H9 (cell line): ENCODE results near the gene IGFLR1. TPM values are rescaled to one million over a fixed set of nuclear protein-coding genes. Genes with fewer than 3 reads are reported as not detected.

Source experiments
- DNase-seq: peaks from one replicate; pipeline ENCODE4 v3.0.0-alpha.2; 2017
- H2AFZ ChIP-seq: one replicate; pipeline ENCODE4 v1.6.1; 2013; ENCODE audit warnings: mild to moderate bottlenecking, low read length, control low read depth, moderate library complexity
- H2AK5ac ChIP-seq: 2 replicates; pipeline ENCODE4 v1.6.1; 2013; ENCODE audit warnings: low read length, control low read depth, mixed read lengths; ENCODE audit not compliant: insufficient read length
- H2BK120ac ChIP-seq: one replicate; pipeline ENCODE4 v1.6.1; 2013; ENCODE audit warnings: low read depth, mild to moderate bottlenecking, low read length, control low read depth, inconsistent platforms; ENCODE audit not compliant: poor library complexity, severe bottlenecking
- H2BK12ac ChIP-seq: 2 replicates; pipeline ENCODE4 v1.6.1; 2013; ENCODE audit warnings: low read length, control low read depth, mixed read lengths, low read depth; ENCODE audit not compliant: insufficient read length
- H2BK15ac ChIP-seq: 2 replicates; pipeline ENCODE4 v1.6.1; 2013; ENCODE audit warnings: low read depth, low read length, control low read depth
- H2BK20ac ChIP-seq: one replicate; pipeline ENCODE4 v1.6.1; 2013; ENCODE audit warnings: low read depth, mild to moderate bottlenecking, low read length, control low read depth, inconsistent platforms; ENCODE audit not compliant: poor library complexity, severe bottlenecking
- H2BK5ac ChIP-seq: 2 replicates; pipeline ENCODE4 v1.6.1; 2013; ENCODE audit warnings: low read length, control low read depth, mixed read lengths; ENCODE audit not compliant: insufficient read length
- H3K14ac ChIP-seq: 2 replicates; pipeline ENCODE4 v1.6.1; 2013; ENCODE audit warnings: low read length, control low read depth; ENCODE audit not compliant: insufficient read depth
- H3K18ac ChIP-seq: 2 replicates; pipeline ENCODE4 v1.6.1; 2013; ENCODE audit warnings: low read depth, mild to moderate bottlenecking, mixed read lengths, low read length, control low read depth; ENCODE audit not compliant: insufficient read length
- H3K23ac ChIP-seq: 2 replicates; pipeline ENCODE4 v1.6.1; 2013; ENCODE audit warnings: low read length, control low read depth, mixed read lengths, low read depth; ENCODE audit not compliant: insufficient read length
- H3K23me2 ChIP-seq: 2 replicates; pipeline ENCODE4 v1.6.1; 2013; ENCODE audit warnings: low read depth, mild to moderate bottlenecking, mixed read lengths, low read length, control low read depth; ENCODE audit not compliant: insufficient read length, poor library complexity, severe bottlenecking
- H3K27ac ChIP-seq: 2 replicates; pipeline ENCODE4 v1.5.1; 2013; ENCODE audit warnings: low read length, control low read depth, mixed read lengths, low read depth; ENCODE audit not compliant: insufficient read length
- H3K27me3 ChIP-seq: 2 replicates; pipeline ENCODE4 v1.6.1; 2013; ENCODE audit warnings: low read length, control low read depth, inconsistent platforms; ENCODE audit not compliant: insufficient read depth
- H3K4ac ChIP-seq: 2 replicates; pipeline ENCODE4 v1.6.1; 2013; ENCODE audit warnings: low read depth, mild to moderate bottlenecking, control low read depth, inconsistent platforms, low read length, moderate library complexity
- H3K4me1 ChIP-seq: 2 replicates; pipeline ENCODE4 v1.6.1; 2013; ENCODE audit warnings: low read length, control low read depth, inconsistent platforms; ENCODE audit not compliant: insufficient read depth
- H3K4me2 ChIP-seq: 2 replicates; pipeline ENCODE4 v1.6.1; 2013; ENCODE audit warnings: low read length, control low read depth, mixed read lengths; ENCODE audit not compliant: insufficient read length, insufficient read depth
- H3K56ac ChIP-seq: 2 replicates; pipeline ENCODE4 v1.6.1; 2013; ENCODE audit warnings: low read depth, mild to moderate bottlenecking, mixed read lengths, low read length, control low read depth; ENCODE audit not compliant: insufficient read length
- H3K79me1 ChIP-seq: 2 replicates; pipeline ENCODE4 v1.6.1; 2013; ENCODE audit warnings: low read depth, mild to moderate bottlenecking, moderate library complexity, low read length, control low read depth, inconsistent platforms; ENCODE audit not compliant: insufficient read depth, poor library complexity, severe bottlenecking
- H3K79me2 ChIP-seq: 2 replicates; pipeline ENCODE4 v1.6.1; 2013; ENCODE audit warnings: low read length, control low read depth, inconsistent platforms; ENCODE audit not compliant: insufficient read depth
- H3K9ac ChIP-seq: 2 replicates; pipeline ENCODE4 v1.6.1; 2013; ENCODE audit warnings: low read length, control low read depth, mixed read lengths; ENCODE audit not compliant: insufficient read length; ENCODE audit errors: extremely low read depth
- H3K9me3 ChIP-seq: one replicate; pipeline ENCODE4 v1.6.1; 2013; ENCODE audit warnings: low read depth, low read length, inconsistent platforms; ENCODE audit not compliant: control insufficient read depth
- H3T11ph ChIP-seq: one replicate; pipeline ENCODE4 v1.6.1; 2013; ENCODE audit warnings: mild to moderate bottlenecking, low read length, control low read depth, inconsistent platforms
- H4K20me1 ChIP-seq: one replicate; pipeline ENCODE4 v1.6.1; 2013; ENCODE audit not compliant: control insufficient read depth, insufficient read length, insufficient read depth
- H4K5ac ChIP-seq: 2 replicates; pipeline ENCODE4 v1.6.1; 2013; ENCODE audit warnings: low read depth, mild to moderate bottlenecking, mixed read lengths, low read length, control low read depth; ENCODE audit not compliant: insufficient read length
- H4K8ac ChIP-seq: replicated peaks from 2 replicates; pipeline ENCODE4 v1.6.1; 2013; ENCODE audit warnings: low read length, control low read depth, mixed read lengths, low read depth; ENCODE audit not compliant: insufficient read length
- H4K91ac ChIP-seq: 2 replicates; pipeline ENCODE4 v1.6.1; 2013; ENCODE audit warnings: low read depth, mild to moderate bottlenecking, moderate library complexity, mixed read lengths, low read length, control low read depth; ENCODE audit not compliant: insufficient read length
- H3K27ac Mint-ChIP-seq, 3 experiments: 2 replicates in 2 of 3; 3 replicates in 1 of 3; pipeline ENCODE4 v1.8.0; 2020 to 2021; ENCODE audit warnings: mixed read lengths in 3 of 3, mild to moderate bottlenecking in 1 of 3, moderate library complexity in 1 of 3
- H3K27me3 Mint-ChIP-seq: 2 replicates; pipeline ENCODE4 v1.8.0; 2021; ENCODE audit warnings: low read depth, mild to moderate bottlenecking, moderate library complexity, mixed read lengths
- H3K36me3 Mint-ChIP-seq, 3 experiments: 2 replicates in 2 of 3; 3 replicates in 1 of 3; pipeline ENCODE4 v1.8.0; 2020 to 2021; ENCODE audit warnings: low read depth in 3 of 3, mixed read lengths in 3 of 3; ENCODE audit not compliant: insufficient read depth in 1 of 3
- H3K4me1 Mint-ChIP-seq, 2 experiments: 2 replicates each; pipeline ENCODE4 v1.8.0; 2020; ENCODE audit warnings: mixed read lengths in 2 of 2
- H3K4me3 Mint-ChIP-seq, 2 experiments: 2 replicates in 1 of 2; 3 replicates in 1 of 2; pipeline ENCODE4 v1.8.0; 2020 to 2021; ENCODE audit warnings: mild to moderate bottlenecking in 2 of 2, mixed read lengths in 2 of 2, moderate library complexity in 1 of 2
- H3K9me3 Mint-ChIP-seq, 2 experiments: 2 replicates in 1 of 2; 3 replicates in 1 of 2; pipeline ENCODE4 v1.8.0; 2020; ENCODE audit warnings: mild to moderate bottlenecking in 2 of 2, mixed read lengths in 2 of 2, moderate library complexity in 1 of 2
- WGBS: extraction: QIAGEN DNeasy Blood & Tissue Kit; methylation state at CpG from one replicate; pipeline ENCODE4 v1.1.7; 2013; ENCODE audit warnings: missing lambda C conversion rate, low lambda C conversion rate, mixed read lengths; ENCODE audit not compliant: insufficient read length; ENCODE audit errors: extremely low coverage; 5-methylcytosine and 5-hydroxymethylcytosine counted together
- total RNA-seq: library from RNA; stranded (reverse); gene quantifications from 2 replicates; pipeline ENCODE4 v1.2.1, GENCODE V29; 2021
- TF ChIP-seq, protein P1 (sequence below): fragments of 200-600 bp; sonication (generic); conservative IDR thresholded peaks from 3 replicates; pipeline ENCODE4 v1.8.0; 2021; ENCODE audit warnings: antibody characterized with exemption, mild to moderate bottlenecking

IGFLR1 gene
- total RNA-seq, 1 experiment from 2014 or later = 2.9 TPM

DNA sequence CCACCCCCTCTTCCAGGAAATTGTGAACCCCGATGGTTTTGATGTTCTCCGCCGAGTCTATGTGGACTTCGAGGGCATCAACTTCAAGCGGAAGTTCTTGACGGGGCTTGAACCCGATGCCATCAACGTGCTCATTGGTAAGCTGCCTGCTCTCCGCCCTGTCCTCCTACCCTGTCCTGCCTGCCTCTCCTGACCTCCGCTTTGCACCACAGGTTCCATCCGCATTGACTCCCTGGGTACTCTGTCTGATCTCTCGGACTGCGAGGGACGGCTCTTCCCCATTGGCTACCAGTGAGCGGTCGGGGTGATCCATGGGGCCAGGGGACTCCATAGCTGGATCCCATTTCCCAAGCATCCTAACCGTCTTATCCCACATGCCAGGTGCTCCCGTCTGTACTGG is 11.9 kb downstream of the IGFLR1 start:
- Histone ChIP-seq H4K20me1 (no peaks in the 10 kb centered on the region), H2BK12ac (no peak overlapping the region), H4K91ac (no peak overlapping the region), H3K9ac (no peak overlapping the region), H3T11ph (no peak overlapping the region), H3K4me2 (no peak overlapping the region), H2BK5ac (no peak overlapping the region), H3K79me1 (no peaks in the 10 kb centered on the region), H2AFZ (no peak overlapping the region), H3K27ac (no peak overlapping the region), H3K4me1 (no peaks in the 10 kb centered on the region), H2AK5ac (no peak overlapping the region), H3K79me2 (no peaks in the 10 kb centered on the region), H2BK20ac (no peak overlapping the region), H2BK15ac (no peak overlapping the region), H3K9me3 (no peaks in the 10 kb centered on the region), H3K27me3 (no peaks in the 10 kb centered on the region), H3K4ac (no peak overlapping the region), H3K56ac (no peak overlapping the region), H2BK120ac (no peak overlapping the region), H4K8ac (no peak overlapping the region), H4K5ac (no peak overlapping the region), H3K18ac (no peak overlapping the region), H3K23ac (no peak overlapping the region), H3K23me2 (no peaks in the 10 kb centered on the region), H3K14ac (no peak overlapping the region)
- Mint-ChIP-seq H3K36me3 (peaks cover 55 to 80% (median 80%) of the 10 kb centered on the region in 3 experiments), H3K9me3 (no peaks in the 10 kb centered on the region), H3K4me3 (no peak overlapping the region), H3K27ac (no peak overlapping the region; a peak in 1 of 7 replicates), H3K4me1 (no peaks in the 10 kb centered on the region), H3K27me3 (no peaks in the 10 kb centered on the region)
- TF ChIP-seq, protein P1, sequence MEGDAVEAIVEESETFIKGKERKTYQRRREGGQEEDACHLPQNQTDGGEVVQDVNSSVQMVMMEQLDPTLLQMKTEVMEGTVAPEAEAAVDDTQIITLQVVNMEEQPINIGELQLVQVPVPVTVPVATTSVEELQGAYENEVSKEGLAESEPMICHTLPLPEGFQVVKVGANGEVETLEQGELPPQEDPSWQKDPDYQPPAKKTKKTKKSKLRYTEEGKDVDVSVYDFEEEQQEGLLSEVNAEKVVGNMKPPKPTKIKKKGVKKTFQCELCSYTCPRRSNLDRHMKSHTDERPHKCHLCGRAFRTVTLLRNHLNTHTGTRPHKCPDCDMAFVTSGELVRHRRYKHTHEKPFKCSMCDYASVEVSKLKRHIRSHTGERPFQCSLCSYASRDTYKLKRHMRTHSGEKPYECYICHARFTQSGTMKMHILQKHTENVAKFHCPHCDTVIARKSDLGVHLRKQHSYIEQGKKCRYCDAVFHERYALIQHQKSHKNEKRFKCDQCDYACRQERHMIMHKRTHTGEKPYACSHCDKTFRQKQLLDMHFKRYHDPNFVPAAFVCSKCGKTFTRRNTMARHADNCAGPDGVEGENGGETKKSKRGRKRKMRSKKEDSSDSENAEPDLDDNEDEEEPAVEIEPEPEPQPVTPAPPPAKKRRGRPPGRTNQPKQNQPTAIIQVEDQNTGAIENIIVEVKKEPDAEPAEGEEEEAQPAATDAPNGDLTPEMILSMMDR = no peak
- DNase-seq = no peak
- WGBS = no CpG with 5 or more reads among the region's 18 CpGs
